Memory B cell (primary cell): Measurements from ENCODE around the gene LRRC4C.

Experiments used
- ATAC-seq: fragments of 150-1000 bp; cut with Tn5 transposase; 2 replicates; pipeline ENCODE4 v1.10.0; 2021; ENCODE audit warnings: low read depth, mild to moderate bottlenecking, moderate library complexity
- DNase-seq, 2 donors: peaks; one replicate each; pipeline ENCODE4 v3.0.0; 2022; ENCODE audit warnings: low spot score in 2 of 2
- H3K27ac Mint-ChIP-seq: one replicate; pipeline ENCODE4 v1.8.0; 2022; ENCODE audit warnings: mild to moderate bottlenecking, moderate library complexity, mixed read lengths
- H3K27me3 Mint-ChIP-seq: one replicate; pipeline ENCODE4 v1.8.0; 2022; ENCODE audit warnings: mixed read lengths
- H3K36me3 Mint-ChIP-seq: one replicate; pipeline ENCODE4 v1.8.0; 2022; ENCODE audit warnings: mild to moderate bottlenecking, mixed read lengths
- H3K4me1 Mint-ChIP-seq: one replicate; pipeline ENCODE4 v1.8.0; 2022; ENCODE audit warnings: mixed read lengths
- H3K4me3 Mint-ChIP-seq: one replicate; pipeline ENCODE4 v1.8.0; 2022; ENCODE audit warnings: mild to moderate bottlenecking, moderate library complexity, mixed read lengths
- H3K9me3 Mint-ChIP-seq: one replicate; pipeline ENCODE4 v1.8.0; 2022; ENCODE audit warnings: mixed read lengths

The LRRC4C gene

GRCh38 chr11:41459465-41460401 lies at the start of gene LRRC4C:
Gene LRRC4C (minus strand): TSS chr11:41459652.
- H3K4me3 Mint-ChIP-seq: no peak within 1 kb of the TSS
- H3K4me1 Mint-ChIP-seq: peaks cover 10% of the 10 kb centered on the region
- H3K27ac Mint-ChIP-seq: no peak within 1 kb of the TSS
- no peak for DNase-seq
- peaks cover 11% of the 10 kb centered on the region for H3K27me3 Mint-ChIP-seq
- peaks cover 2% of the 10 kb centered on the region for H3K9me3 Mint-ChIP-seq
- ATAC-seq: no peak
- H3K36me3 Mint-ChIP-seq: no peaks in the 10 kb centered on the region

GRCh38 chr11:41508121-41508520 lies 48.7 kb upstream of the LRRC4C start:
- Mint-ChIP-seq H3K4me3 (no peak overlapping the region), H3K27me3 (no peaks in the 10 kb centered on the region), H3K4me1 (no peaks in the 10 kb centered on the region), H3K9me3 (peaks cover 3% of the 10 kb centered on the region), H3K36me3 (no peaks in the 10 kb centered on the region), H3K27ac (no peak overlapping the region)
- DNase-seq (no peak), ATAC-seq (no peak)

GRCh38 chr11:41499429-41499828 lies 40.0 kb upstream of the LRRC4C start:
- H3K27me3 Mint-ChIP-seq: no peaks in the 10 kb centered on the region
- no peaks in the 10 kb centered on the region for H3K36me3 Mint-ChIP-seq
- H3K27ac Mint-ChIP-seq: no peak overlapping the region
- H3K4me1 Mint-ChIP-seq: no peaks in the 10 kb centered on the region
- H3K9me3 Mint-ChIP-seq: peaks cover 4% of the 10 kb centered on the region
- no peak overlapping the region for H3K4me3 Mint-ChIP-seq
- ATAC-seq: no peak
- no peak for DNase-seq

GRCh38 chr11:41498726-41499125 lies 39.3 kb upstream of the LRRC4C start:
- ATAC-seq (no peak), DNase-seq (no peak)
- no peaks in the 10 kb centered on the region for H3K36me3 Mint-ChIP-seq

GRCh38 chr11:41497974-41498373 lies 38.5 kb upstream of the LRRC4C start:
- Mint-ChIP-seq H3K27ac (no peak overlapping the region), H3K27me3 (no peaks in the 10 kb centered on the region), H3K9me3 (peaks cover 3% of the 10 kb centered on the region), H3K4me3 (no peak overlapping the region), H3K4me1 (no peaks in the 10 kb centered on the region), H3K36me3 (no peaks in the 10 kb centered on the region)
- no peak for ATAC-seq
- no peak for DNase-seq

More at GRCh38 chr11:41498726-41499125, 39.3 kb upstream of the LRRC4C start:
- Mint-ChIP-seq H3K9me3 (peaks cover 3% of the 10 kb centered on the region), H3K27ac (no peak overlapping the region), H3K27me3 (no peaks in the 10 kb centered on the region), H3K4me1 (no peaks in the 10 kb centered on the region), H3K4me3 (no peak overlapping the region)

- ATAC-seq: no peak
- DNase-seq: no peak
- Mint-ChIP-seq H3K4me1 (no peaks in the 10 kb centered on the region), H3K4me3 (no peak overlapping the region), H3K27ac (no peak overlapping the region), H3K36me3 (no peaks in the 10 kb centered on the region), H3K9me3 (peaks cover 3% of the 10 kb centered on the region), H3K27me3 (no peaks in the 10 kb centered on the region)
Observed at GRCh38 chr11:41494716-41495115, 35.3 kb upstream of the LRRC4C start.

GRCh38 chr11:41486424-41486823 lies 27.0 kb upstream of the LRRC4C start:
- ATAC-seq (no peak), DNase-seq (no peak)
- no peaks in the 10 kb centered on the region for H3K27me3 Mint-ChIP-seq
- no peaks in the 10 kb centered on the region for H3K36me3 Mint-ChIP-seq
- H3K4me1 Mint-ChIP-seq: no peaks in the 10 kb centered on the region
- H3K9me3 Mint-ChIP-seq: peaks cover under 1% of the 10 kb centered on the region
- H3K4me3 Mint-ChIP-seq: no peak overlapping the region
- no peak overlapping the region for H3K27ac Mint-ChIP-seq

GRCh38 chr11:41483956-41484355 lies 24.5 kb upstream of the LRRC4C start:
- no peak overlapping the region for H3K4me3 Mint-ChIP-seq
- no peak overlapping the region for H3K27ac Mint-ChIP-seq
- H3K36me3 Mint-ChIP-seq: no peaks in the 10 kb centered on the region
- ATAC-seq (no peak), DNase-seq (no peak)
- H3K4me1 Mint-ChIP-seq: no peaks in the 10 kb centered on the region
- no peaks in the 10 kb centered on the region for H3K27me3 Mint-ChIP-seq
- peaks cover 1% of the 10 kb centered on the region for H3K9me3 Mint-ChIP-seq

- ATAC-seq: no peak
- no peak overlapping the region for H3K27ac Mint-ChIP-seq
- no peaks in the 10 kb centered on the region for H3K36me3 Mint-ChIP-seq
- H3K4me1 Mint-ChIP-seq: no peaks in the 10 kb centered on the region
- H3K9me3 Mint-ChIP-seq: peaks cover 4% of the 10 kb centered on the region
- DNase-seq: no peak
- no peaks in the 10 kb centered on the region for H3K27me3 Mint-ChIP-seq
- H3K4me3 Mint-ChIP-seq: no peak overlapping the region
Observed at GRCh38 chr11:41479179-41479578, 19.7 kb upstream of the LRRC4C start.

- Mint-ChIP-seq H3K27me3 (peaks cover 11% of the 10 kb centered on the region), H3K4me1 (peaks cover 10% of the 10 kb centered on the region), H3K9me3 (peaks cover 2% of the 10 kb centered on the region), H3K36me3 (no peaks in the 10 kb centered on the region), H3K27ac (no peak overlapping the region), H3K4me3 (no peak overlapping the region)
- DNase-seq: no peak
- ATAC-seq: no peak
Observed at GRCh38 chr11:41461057-41461681, 1.7 kb upstream of the LRRC4C start.

GRCh38 chr11:41458641-41459040 lies 811 bp downstream of the LRRC4C start:
- no peaks in the 10 kb centered on the region for H3K36me3 Mint-ChIP-seq
- peaks cover 10% of the 10 kb centered on the region for H3K4me1 Mint-ChIP-seq
- no peak for ATAC-seq
- peaks cover 2% of the 10 kb centered on the region for H3K9me3 Mint-ChIP-seq
- no peak for DNase-seq
- no peak overlapping the region for H3K4me3 Mint-ChIP-seq
- peaks cover 11% of the 10 kb centered on the region for H3K27me3 Mint-ChIP-seq
- no peak overlapping the region for H3K27ac Mint-ChIP-seq

GRCh38 chr11:41458154-41458553 lies 1.3 kb downstream of the LRRC4C start:
- Mint-ChIP-seq H3K4me1 (peaks cover 10% of the 10 kb centered on the region), H3K27me3 (peaks cover 11% of the 10 kb centered on the region), H3K36me3 (no peaks in the 10 kb centered on the region), H3K9me3 (peaks cover 2% of the 10 kb centered on the region), H3K4me3 (no peak overlapping the region), H3K27ac (no peak overlapping the region)
- DNase-seq (no peak), ATAC-seq (no peak)

GRCh38 chr11:41457216-41458014 lies 2.0 kb downstream of the LRRC4C start:
- Mint-ChIP-seq H3K36me3 (no peaks in the 10 kb centered on the region), H3K27me3 (peaks cover 11% of the 10 kb centered on the region), H3K4me1 (peaks cover 10% of the 10 kb centered on the region), H3K27ac (no peak overlapping the region), H3K9me3 (no peaks in the 10 kb centered on the region), H3K4me3 (no peak overlapping the region)
- DNase-seq: no peak
- no peak for ATAC-seq

GRCh38 chr11:41456269-41456668 lies 3.2 kb downstream of the LRRC4C start:
- Mint-ChIP-seq H3K4me3 (no peak overlapping the region), H3K27me3 (peaks cover 11% of the 10 kb centered on the region), H3K4me1 (peaks cover 10% of the 10 kb centered on the region), H3K9me3 (no peaks in the 10 kb centered on the region), H3K36me3 (no peaks in the 10 kb centered on the region), H3K27ac (no peak overlapping the region)
- DNase-seq (no peak), ATAC-seq (no peak)
